ENCODE results near the gene MED27.

The MED27 gene

GRCh38 chr9:131845305-131846298, 234.1 kb downstream of the MED27 start:
- TF ChIP-seq CTCF (IDR thresholded peaks at IDR 0.05; ENCODE audit: low read depth, low read length, missing control alignments) = no peak
- no peak for DNase-seq (ENCODE audit: low read depth)
- in situ Hi-C loops (cut with HindIII; ENCODE audit: low sequenced_read_pairs) = no loop called here
- H3K4me3 ChIP-seq (ENCODE audit: low read depth, low read length) = no peak overlapping the region

- in situ Hi-C loops (cut with HindIII; ENCODE audit: low sequenced_read_pairs) = no loop called here
- TF ChIP-seq CTCF (IDR thresholded peaks at IDR 0.05; ENCODE audit: low read depth, low read length, missing control alignments) = no peak
- H3K4me3 ChIP-seq (ENCODE audit: low read depth, low read length) = no peak overlapping the region
- no peak for DNase-seq (ENCODE audit: low read depth)
Observed at GRCh38 chr9:131844745-131845118, 234.9 kb downstream of the MED27 start.

- TF ChIP-seq CTCF (IDR thresholded peaks at IDR 0.05; ENCODE audit: low read depth, low read length, missing control alignments) = no peak
- H3K4me3 ChIP-seq (ENCODE audit: low read depth, low read length) = no peak overlapping the region
- no peak for DNase-seq (ENCODE audit: low read depth)
- in situ Hi-C loops (cut with HindIII; ENCODE audit: low sequenced_read_pairs) = no loop called here
Observed at GRCh38 chr9:131843989-131844744, 235.5 kb downstream of the MED27 start.

GRCh38 chr9:131841765-131842318, 237.8 kb downstream of the MED27 start:
- no peak for TF ChIP-seq CTCF (IDR thresholded peaks at IDR 0.05; ENCODE audit: low read depth, low read length, missing control alignments)
- no peak overlapping the region for H3K4me3 ChIP-seq (ENCODE audit: low read depth, low read length)
- DNase-seq (ENCODE audit: low read depth) = no peak
- in situ Hi-C loops (cut with HindIII; ENCODE audit: low sequenced_read_pairs) = no loop called here

GRCh38 chr9:131840751-131841702, 238.6 kb downstream of the MED27 start:
- H3K4me3 ChIP-seq (ENCODE audit: low read depth, low read length) = no peak overlapping the region
- in situ Hi-C loops (cut with HindIII; ENCODE audit: low sequenced_read_pairs) = no loop called here
- DNase-seq (ENCODE audit: low read depth) = no peak
- no peak for TF ChIP-seq CTCF (IDR thresholded peaks at IDR 0.05; ENCODE audit: low read depth, low read length, missing control alignments)
